T-cell (primary cell): ENCODE data around the gene IL17REL. TPM values are rescaled to one million over a fixed set of nuclear protein-coding genes. Genes with fewer than 3 reads are reported as not detected.

Experiments
- ATAC-seq, 4 experiments: fragments of 200-7000 bp in 3 of 4; fragments of 150-1000 bp in 1 of 4; cut with Tn5 transposase; replicated peaks in 1 of 4; 1 replicate in 3 of 4; 2 replicates in 1 of 4; pipeline ENCODE4 v1.10.0; 2021; ENCODE audit warnings: moderate library complexity in 3 of 4, mild to moderate bottlenecking in 2 of 4, moderate number of reproducible peaks in 1 of 4
- CTCF ChIA-PET, 2 donors: fragments of 300-600 bp; sonication (Branson Sonifier 250); formaldehyde crosslinking; loops; one replicate each; lab custom pipeline; 2022; ENCODE audit warnings: antibody characterized with exemption in 2 of 2; lab: Charles Lee
- POLR2A ChIA-PET, 2 donors: fragments of 300-600 bp; sonication (Branson Sonifier 250); formaldehyde crosslinking; loops; one replicate each; lab custom pipeline; 2022; ENCODE audit warnings: antibody characterized with exemption in 2 of 2; lab: Charles Lee
- DNase-seq, 35 experiments: peaks; one replicate each; pipeline versions ENCODE4 v3.0.0 to v3.0.0-alpha.2; 2013 to 2023
- H3K27ac ChIP-seq: one replicate; pipeline ENCODE4 v1.5.1; 2013; ENCODE audit warnings: low read length
- H3K27me3 ChIP-seq, 2 experiments: replicated peaks in 1 of 2; 1 replicate in 1 of 2; 2 replicates in 1 of 2; pipeline versions ENCODE4 v1.6.1 to v1.7.0; 2013; ENCODE audit warnings: low read length in 1 of 2, mixed read lengths in 1 of 2; ENCODE audit not compliant: control insufficient read depth in 2 of 2, insufficient read depth in 2 of 2; ENCODE audit errors: extremely low read depth in 1 of 2
- H3K36me3 ChIP-seq, 2 donors: 1 replicate in 1 of 2; 2 replicates in 1 of 2; pipeline versions ENCODE4 v1.6.1 to v1.7.0; 2013; ENCODE audit warnings: low read length in 1 of 2; ENCODE audit not compliant: control insufficient read depth in 2 of 2, insufficient read depth in 1 of 2; ENCODE audit errors: extremely low read depth in 1 of 2
- H3K4me1 ChIP-seq, 2 experiments: 1 replicate in 1 of 2; 2 replicates in 1 of 2; pipeline versions ENCODE4 v1.6.1 to v1.7.0; 2013; ENCODE audit warnings: low read length in 2 of 2, mixed read lengths in 1 of 2; ENCODE audit not compliant: insufficient read depth in 2 of 2, control insufficient read depth in 1 of 2; ENCODE audit errors: extremely low read depth in 1 of 2
- H3K4me3 ChIP-seq, 2 donors: 1 replicate in 1 of 2; 2 replicates in 1 of 2; pipeline versions ENCODE4 v1.5.1 to v1.7.0; 2013; ENCODE audit warnings: mild to moderate bottlenecking in 2 of 2, low read length in 1 of 2, moderate library complexity in 1 of 2; ENCODE audit not compliant: control insufficient read depth in 1 of 2; ENCODE audit errors: extremely low read depth in 1 of 2
- H3K9me3 ChIP-seq: 2 replicates; pipeline ENCODE4 v1.7.0; 2013
- H3K27ac Mint-ChIP-seq, 2 donors: one replicate each; pipeline ENCODE4 v1.8.0; 2020 to 2021; ENCODE audit warnings: mild to moderate bottlenecking in 2 of 2, mixed read lengths in 2 of 2
- H3K27me3 Mint-ChIP-seq, 2 donors: one replicate each; pipeline ENCODE4 v1.8.0; 2021 to 2022; ENCODE audit warnings: mixed read lengths in 2 of 2
- H3K36me3 Mint-ChIP-seq: one replicate; pipeline ENCODE4 v1.8.0; 2021; ENCODE audit warnings: mixed read lengths
- H3K4me1 Mint-ChIP-seq, 3 donors: one replicate each; pipeline ENCODE4 v1.8.0; 2020 to 2022; ENCODE audit warnings: mixed read lengths in 3 of 3, mild to moderate bottlenecking in 1 of 3
- H3K4me3 Mint-ChIP-seq, 3 donors: one replicate each; pipeline ENCODE4 v1.8.0; 2020 to 2022; ENCODE audit warnings: mild to moderate bottlenecking in 3 of 3, mixed read lengths in 3 of 3, moderate library complexity in 3 of 3
- H3K9me3 Mint-ChIP-seq, 3 donors: one replicate each; pipeline ENCODE4 v1.8.0; 2020 to 2022; ENCODE audit warnings: mixed read lengths in 3 of 3
- WGBS: methylation state at CpG from one replicate; pipeline ENCODE4 v1.1.5; 2013; ENCODE audit warnings: missing lambda C conversion rate; ENCODE audit not compliant: insufficient coverage; 5-methylcytosine and 5-hydroxymethylcytosine counted together
- total RNA-seq, 35 experiments: library from RNA in 6 of 35; stranded (reverse) in 6 of 35; fragments of 120-200 nt in 1 of 35; gene quantifications; one replicate each; pipeline versions ENCODE4 v1.2.1 to v1.2.4 and lab custom pipeline; 2013 to 2026

Gene IL17REL
- total RNA-seq, 5 donors from 2014 or later (not counting 1 experiment from before 2014, with no cell fraction given): 0.10 TPM; not detected in 4

GRCh38 chr22:50016988-50017700, 4.6 kb upstream of the IL17REL start:
- Histone ChIP-seq H3K36me3 (no peaks in the 10 kb centered on the region), H3K4me3 (no peak overlapping the region), H3K4me1 (peaks cover 6 to 58% of the 10 kb centered on the region in 2 experiments), H3K9me3 (no peaks in the 10 kb centered on the region), H3K27ac (peak overlapping the region; percentile 66), H3K27me3 (peaks cover 0 to 49% of the 10 kb centered on the region in 2 experiments)
- peak in 4 of 35 experiments; percentile 32 to 55 (median 46) for DNase-seq
- ChIA-PET CTCF (interaction anchor here in 1 of 2 donors (0.5 kb wide), 1 partner anchor 11 kb away, joined by 3 read pairs; no protein-coding TSS in a partner anchor), POLR2A (no interaction called here)
- Mint-ChIP-seq H3K4me3 (peak overlapping the region in 1 of 3 donors; percentile 15), H3K4me1 (peaks cover 14 to 24% (median 15%) of the 10 kb centered on the region in 3 donors), H3K27ac (peak overlapping the region; percentile 80 to 83), H3K36me3 (no peaks in the 10 kb centered on the region), H3K27me3 (peaks cover under 1 to 12% of the 10 kb centered on the region in 2 donors), H3K9me3 (no peaks in the 10 kb centered on the region)
- 65% methylated on average over 19 of the region's 21 CpGs for WGBS
- peak in 3 of 4 experiments; percentile 7 to 63 (median 33) for ATAC-seq

DNA sequence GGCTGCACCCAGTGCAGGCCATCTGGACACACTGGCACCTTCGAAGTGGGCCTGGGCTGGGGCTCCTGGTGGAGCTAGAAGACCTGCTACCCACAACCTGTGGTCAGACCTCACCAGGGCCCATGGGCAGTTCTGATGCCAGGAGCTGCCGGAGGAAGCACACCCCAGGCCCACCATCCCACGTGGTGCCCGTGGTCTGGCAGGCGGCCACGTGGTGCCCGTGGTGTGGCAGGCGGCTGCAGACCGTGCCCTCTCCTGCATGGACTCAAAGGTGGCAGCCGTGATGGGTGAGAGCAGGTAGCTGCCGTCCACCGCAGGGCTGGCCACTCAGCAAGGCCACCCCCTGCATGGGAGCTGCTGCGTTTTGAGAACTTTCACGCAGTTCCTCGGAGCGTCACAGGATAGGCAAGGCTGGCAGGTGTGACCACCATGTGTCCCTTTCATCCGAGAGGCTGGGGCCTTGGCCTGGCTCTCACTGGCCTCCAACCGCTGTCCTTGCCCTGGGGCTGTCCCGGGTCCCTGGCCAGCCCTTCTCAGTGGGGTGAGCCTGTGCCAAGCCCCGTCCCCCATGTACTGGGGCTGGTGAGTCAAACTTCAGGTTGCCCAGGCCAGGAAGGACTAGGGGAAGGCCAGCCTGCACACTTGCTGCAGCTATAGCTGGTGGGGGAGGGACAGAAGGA, 3.9 kb upstream of the IL17REL start:
- H3K27ac Mint-ChIP-seq: peak overlapping the region; percentile 48 to 65
- no peak for DNase-seq
- Histone ChIP-seq H3K4me1 (peaks cover 7 to 65% of the 10 kb centered on the region in 2 experiments), H3K4me3 (no peak overlapping the region), H3K36me3 (no peaks in the 10 kb centered on the region), H3K9me3 (no peaks in the 10 kb centered on the region), H3K27ac (peak overlapping the region; percentile 66), H3K27me3 (peaks cover 0 to 53% of the 10 kb centered on the region in 2 experiments)
- no peaks in the 10 kb centered on the region for H3K9me3 Mint-ChIP-seq
- H3K4me3 Mint-ChIP-seq: peak overlapping the region in 1 of 3 donors; percentile 15
- WGBS: 66% methylated on average over 19 of the region's 20 CpGs
- H3K27me3 Mint-ChIP-seq: peaks cover 8 to 19% of the 10 kb centered on the region in 2 donors
- CTCF ChIA-PET: no interaction called here
- no peak for ATAC-seq
- H3K36me3 Mint-ChIP-seq: no peaks in the 10 kb centered on the region
- POLR2A ChIA-PET: no interaction called here
- H3K4me1 Mint-ChIP-seq: peaks cover 18 to 30% (median 21%) of the 10 kb centered on the region in 3 donors

DNA sequence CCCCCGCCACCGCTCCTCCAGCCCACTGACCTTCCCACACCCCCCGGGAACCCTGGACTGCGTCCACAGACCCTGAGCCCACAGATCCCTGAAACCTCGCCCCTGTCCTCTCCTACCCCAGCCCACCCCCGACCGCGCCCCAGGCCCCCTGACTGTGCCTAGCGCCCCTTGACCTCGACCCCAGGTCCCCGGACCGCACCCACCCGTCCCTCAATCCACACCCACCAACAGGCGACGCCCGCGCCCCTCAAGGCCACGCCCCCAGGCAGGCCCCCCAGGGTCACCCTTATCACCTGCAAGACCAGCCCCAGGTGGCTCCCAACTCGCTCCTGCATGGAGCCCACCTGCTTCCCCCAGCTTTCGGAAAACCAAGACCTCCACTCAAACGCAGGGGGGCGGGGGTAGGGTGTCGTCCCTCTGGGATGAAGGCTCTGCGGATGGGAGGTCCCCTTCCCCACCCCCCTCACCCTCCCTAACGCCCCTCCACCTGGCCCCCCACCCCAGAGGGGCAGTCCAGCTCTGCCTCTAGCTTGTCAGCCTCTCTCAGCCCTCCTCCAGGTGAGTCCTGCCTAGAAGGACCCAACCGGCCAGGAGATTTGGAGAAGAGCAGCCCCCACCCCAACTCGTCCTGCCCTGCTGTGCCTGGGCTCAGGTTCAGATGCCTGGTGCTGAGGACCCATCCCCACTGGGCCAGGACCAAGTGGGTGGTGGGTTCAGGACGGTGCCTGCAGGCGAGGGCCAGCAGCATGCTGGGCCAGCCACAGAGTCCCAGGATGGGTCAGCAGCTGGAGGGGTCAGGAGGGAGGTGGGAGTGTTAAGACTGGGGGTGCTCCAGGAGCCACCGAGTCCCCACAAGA, 3.1 kb upstream of the IL17REL start:
- Histone ChIP-seq H3K27ac (peak overlapping the region; percentile 4), H3K4me1 (peaks cover 7 to 72% of the 10 kb centered on the region in 2 experiments), H3K27me3 (peaks cover 0 to 59% of the 10 kb centered on the region in 2 experiments), H3K9me3 (no peaks in the 10 kb centered on the region), H3K36me3 (no peaks in the 10 kb centered on the region), H3K4me3 (no peak overlapping the region)
- ATAC-seq (no peak), DNase-seq (no peak)
- H3K9me3 Mint-ChIP-seq: no peaks in the 10 kb centered on the region
- no peaks in the 10 kb centered on the region for H3K36me3 Mint-ChIP-seq
- POLR2A ChIA-PET: no interaction called here
- peaks cover 22 to 33% (median 25%) of the 10 kb centered on the region in 3 donors for H3K4me1 Mint-ChIP-seq
- peaks cover 11 to 22% of the 10 kb centered on the region in 2 donors for H3K27me3 Mint-ChIP-seq
- WGBS: 100% methylated on average over 4 of the region's 30 CpGs
- peak overlapping the region in 1 of 3 donors; percentile 37 for H3K4me3 Mint-ChIP-seq
- H3K27ac Mint-ChIP-seq: no peak overlapping the region
- CTCF ChIA-PET: no interaction called here

GRCh38 chr22:50014655-50015401, 2.3 kb upstream of the IL17REL start:
- H3K4me3 Mint-ChIP-seq: peak overlapping the region in 1 of 3 donors; percentile 47
- ChIA-PET POLR2A (no interaction called here), CTCF (no interaction called here)
- no peaks in the 10 kb centered on the region for H3K9me3 ChIP-seq
- 4% methylated on average over 75 of the region's 91 CpGs for WGBS
- H3K9me3 Mint-ChIP-seq: no peaks in the 10 kb centered on the region
- H3K4me3 ChIP-seq: peak overlapping the region in 1 of 2 donors; percentile 26
- peaks cover 11 to 23% of the 10 kb centered on the region in 2 donors for H3K27me3 Mint-ChIP-seq
- DNase-seq (peak in 1 of 35 experiments; percentile 42), ATAC-seq (peak in 1 of 4 experiments; percentile 32)
- peaks cover 0 to 66% of the 10 kb centered on the region in 2 experiments for H3K27me3 ChIP-seq
- H3K36me3 ChIP-seq: no peaks in the 10 kb centered on the region
- H3K27ac Mint-ChIP-seq: no peak overlapping the region
- peaks cover 22 to 33% (median 26%) of the 10 kb centered on the region in 3 donors for H3K4me1 Mint-ChIP-seq
- H3K27ac ChIP-seq: no peak overlapping the region
- no peaks in the 10 kb centered on the region for H3K36me3 Mint-ChIP-seq
- peaks cover 7 to 80% of the 10 kb centered on the region in 2 experiments for H3K4me1 ChIP-seq

GRCh38 chr22:50014053-50014501, 1.5 kb upstream of the IL17REL start:
- no peaks in the 10 kb centered on the region for H3K36me3 ChIP-seq
- ChIA-PET POLR2A (interaction anchor here in 1 of 2 donors (0.6 kb wide), 1 partner anchor 47 kb away, joined by 3 read pairs; no protein-coding TSS in a partner anchor), CTCF (no interaction called here)
- H3K27me3 Mint-ChIP-seq: peaks cover 11 to 27% of the 10 kb centered on the region in 2 donors
- peaks cover 22 to 28% (median 27%) of the 10 kb centered on the region in 3 donors for H3K4me1 Mint-ChIP-seq
- DNase-seq (no peak), ATAC-seq (no peak)
- no peaks in the 10 kb centered on the region for H3K9me3 ChIP-seq
- H3K9me3 Mint-ChIP-seq: no peaks in the 10 kb centered on the region
- H3K36me3 Mint-ChIP-seq: no peaks in the 10 kb centered on the region
- H3K4me3 ChIP-seq: peak overlapping the region in 1 of 2 donors; percentile 26
- WGBS: 61% methylated on average over 15 of the region's 16 CpGs
- peaks cover 2 to 75% of the 10 kb centered on the region in 2 experiments for H3K4me1 ChIP-seq
- H3K27ac ChIP-seq: no peak overlapping the region
- H3K27ac Mint-ChIP-seq: no peak overlapping the region
- peak overlapping the region in 2 of 3 donors; percentile 47 for H3K4me3 Mint-ChIP-seq
- H3K27me3 ChIP-seq: peaks cover 0 to 73% of the 10 kb centered on the region in 2 experiments
